ENCODE data around the gene CRNKL1. TPM values are rescaled to one million over a fixed set of nuclear protein-coding genes. Genes with fewer than 3 reads are reported as not detected.

Gene CRNKL1
- total and polyA plus RNA-seq, 4 donors = 7.3 to 21.0 (median 15.6) TPM

GRCh38 chr20:20073801-20074371 lies 21.6 kb upstream of the CRNKL1 start:
- H3K4me1 ChIP-seq (ENCODE audit: control insufficient read depth in 1 of 2, insufficient read depth in 2 of 2, low read length in 2 of 2) = no peaks in the 10 kb centered on the region
- 56 to 66% methylated on average over 15 of the region's 15 CpGs for WGBS, 2 donors
- DNase-seq (no peak), ATAC-seq (ENCODE audit: low FRiP score) (no peak)
- H3K9me3 ChIP-seq (ENCODE audit: control insufficient read depth, low read length) = no peaks in the 10 kb centered on the region
- intact Hi-C loops (cut with DNase I) = loop anchor here in 1 of 2 donors (10.0 kb wide), 1 partner anchor 491 kb away; no protein-coding TSS in a partner anchor
- no peaks in the 10 kb centered on the region for H3K36me3 ChIP-seq (ENCODE audit: control insufficient read depth in 1 of 2, insufficient read depth in 2 of 2, low read length in 1 of 2)
- H3K4me3 ChIP-seq (ENCODE audit: low read length in 2 of 2) = no peak overlapping the region
- H3K27ac ChIP-seq (ENCODE audit: low read depth in 1 of 2, low read length in 2 of 2) = no peak overlapping the region
- H3K27me3 ChIP-seq (ENCODE audit: control insufficient read depth in 1 of 2, insufficient read depth in 2 of 2, low read length in 1 of 2) = no peaks in the 10 kb centered on the region

- Histone ChIP-seq H3K4me3 (ENCODE audit: low read length in 2 of 2) (no peak overlapping the region), H3K27me3 (ENCODE audit: control insufficient read depth in 1 of 2, insufficient read depth in 2 of 2, low read length in 1 of 2) (no peaks in the 10 kb centered on the region), H3K36me3 (ENCODE audit: control insufficient read depth in 1 of 2, insufficient read depth in 2 of 2, low read length in 1 of 2) (no peaks in the 10 kb centered on the region), H3K9me3 (ENCODE audit: control insufficient read depth, low read length) (no peaks in the 10 kb centered on the region), H3K27ac (ENCODE audit: low read depth in 1 of 2, low read length in 2 of 2) (no peak overlapping the region), H3K4me1 (ENCODE audit: control insufficient read depth in 1 of 2, insufficient read depth in 2 of 2, low read length in 2 of 2) (no peaks in the 10 kb centered on the region)
- 68 to 73% methylated on average over 10 of the region's 10 CpGs for WGBS, 2 donors
- DNase-seq (no peak), ATAC-seq (ENCODE audit: low FRiP score) (no peak)
- intact Hi-C loops (cut with DNase I) = loop anchor here in 1 of 2 donors (10.0 kb wide), 1 partner anchor 494 kb away; no protein-coding TSS in a partner anchor
Measured at GRCh38 chr20:20070871-20071726, 18.8 kb upstream of the CRNKL1 start.

- Histone ChIP-seq H3K9me3 (ENCODE audit: control insufficient read depth, low read length) (no peaks in the 10 kb centered on the region), H3K27ac (ENCODE audit: low read depth in 1 of 2, low read length in 2 of 2) (no peak overlapping the region), H3K27me3 (ENCODE audit: control insufficient read depth in 1 of 2, insufficient read depth in 2 of 2, low read length in 1 of 2) (no peaks in the 10 kb centered on the region), H3K4me1 (ENCODE audit: control insufficient read depth in 1 of 2, insufficient read depth in 2 of 2, low read length in 2 of 2) (no peaks in the 10 kb centered on the region), H3K4me3 (ENCODE audit: low read length in 2 of 2) (no peak overlapping the region), H3K36me3 (ENCODE audit: control insufficient read depth in 1 of 2, insufficient read depth in 2 of 2, low read length in 1 of 2) (no peaks in the 10 kb centered on the region)
- ATAC-seq (ENCODE audit: low FRiP score) (no peak), DNase-seq (no peak)
- WGBS, 2 donors = 89 to 91% methylated on average over 1 of the region's 1 CpG
- intact Hi-C loops (cut with DNase I) = no loop called here
Measured at GRCh38 chr20:20065361-20065760, 13.1 kb upstream of the CRNKL1 start.

- intact Hi-C loops (cut with DNase I) = no loop called here
- WGBS, 2 donors = 69 to 71% methylated on average over 12 of the region's 12 CpGs
- ATAC-seq (ENCODE audit: low FRiP score) (no peak), DNase-seq (no peak)
- no peaks in the 10 kb centered on the region for H3K4me1 ChIP-seq (ENCODE audit: control insufficient read depth in 1 of 2, insufficient read depth in 2 of 2, low read length in 2 of 2)
- no peak overlapping the region for H3K27ac ChIP-seq (ENCODE audit: low read depth in 1 of 2, low read length in 2 of 2)
- H3K27me3 ChIP-seq (ENCODE audit: control insufficient read depth in 1 of 2, insufficient read depth in 2 of 2, low read length in 1 of 2) = no peaks in the 10 kb centered on the region
- no peaks in the 10 kb centered on the region for H3K9me3 ChIP-seq (ENCODE audit: control insufficient read depth, low read length)
- no peaks in the 10 kb centered on the region for H3K36me3 ChIP-seq (ENCODE audit: control insufficient read depth in 1 of 2, insufficient read depth in 2 of 2, low read length in 1 of 2)
- no peak overlapping the region for H3K4me3 ChIP-seq (ENCODE audit: low read length in 2 of 2)
Measured at GRCh38 chr20:20063941-20064702, 11.9 kb upstream of the CRNKL1 start.

- no peaks in the 10 kb centered on the region for H3K36me3 ChIP-seq (ENCODE audit: control insufficient read depth in 1 of 2, insufficient read depth in 2 of 2, low read length in 1 of 2)
- WGBS, 2 donors = 81% methylated on average over 6 of the region's 6 CpGs
- no peaks in the 10 kb centered on the region for H3K27me3 ChIP-seq (ENCODE audit: control insufficient read depth in 1 of 2, insufficient read depth in 2 of 2, low read length in 1 of 2)
- no peaks in the 10 kb centered on the region for H3K4me1 ChIP-seq (ENCODE audit: control insufficient read depth in 1 of 2, insufficient read depth in 2 of 2, low read length in 2 of 2)
- ATAC-seq (ENCODE audit: low FRiP score) (no peak), DNase-seq (no peak)
- H3K4me3 ChIP-seq (ENCODE audit: low read length in 2 of 2) = no peak overlapping the region
- intact Hi-C loops (cut with DNase I) = no loop called here
- H3K27ac ChIP-seq (ENCODE audit: low read depth in 1 of 2, low read length in 2 of 2) = no peak overlapping the region
- no peaks in the 10 kb centered on the region for H3K9me3 ChIP-seq (ENCODE audit: control insufficient read depth, low read length)
Measured at GRCh38 chr20:20060234-20060998, 8.2 kb upstream of the CRNKL1 start.

GRCh38 chr20:20051767-20052073 lies 546 bp downstream of the CRNKL1 start:
- ATAC-seq (ENCODE audit: low FRiP score) (no peak), DNase-seq (no peak)
- intact Hi-C loops (cut with DNase I) = loop anchor here in 1 of 2 donors (5.0 kb wide), 1 partner anchor 1464 kb away; the partner anchor contains the start of gene DTD1
- Histone ChIP-seq H3K27me3 (ENCODE audit: control insufficient read depth in 1 of 2, insufficient read depth in 2 of 2, low read length in 1 of 2) (no peaks in the 10 kb centered on the region), H3K4me3 (ENCODE audit: low read length in 2 of 2) (peak overlapping the region; percentile 50 to 75), H3K4me1 (ENCODE audit: control insufficient read depth in 1 of 2, insufficient read depth in 2 of 2, low read length in 2 of 2) (peaks cover 0 to 3% of the 10 kb centered on the region in 2 donors), H3K9me3 (ENCODE audit: control insufficient read depth, low read length) (no peaks in the 10 kb centered on the region), H3K27ac (ENCODE audit: low read depth in 1 of 2, low read length in 2 of 2) (peak overlapping the region in 1 of 2 donors; percentile 60), H3K36me3 (ENCODE audit: control insufficient read depth in 1 of 2, insufficient read depth in 2 of 2, low read length in 1 of 2) (peaks cover 6 to 8% of the 10 kb centered on the region in 2 donors)
- 1% methylated on average over 13 of the region's 13 CpGs for WGBS, 2 donors

- WGBS, 2 donors = 90 to 93% methylated on average over 6 of the region's 6 CpGs
- Histone ChIP-seq H3K27ac (ENCODE audit: low read depth in 1 of 2, low read length in 2 of 2) (no peak overlapping the region), H3K27me3 (ENCODE audit: control insufficient read depth in 1 of 2, insufficient read depth in 2 of 2, low read length in 1 of 2) (no peaks in the 10 kb centered on the region), H3K4me3 (ENCODE audit: low read length in 2 of 2) (no peak overlapping the region), H3K9me3 (ENCODE audit: control insufficient read depth, low read length) (no peaks in the 10 kb centered on the region), H3K36me3 (ENCODE audit: control insufficient read depth in 1 of 2, insufficient read depth in 2 of 2, low read length in 1 of 2) (peaks cover 13 to 21% of the 10 kb centered on the region in 2 donors), H3K4me1 (ENCODE audit: control insufficient read depth in 1 of 2, insufficient read depth in 2 of 2, low read length in 2 of 2) (no peaks in the 10 kb centered on the region)
- DNase-seq (no peak), ATAC-seq (ENCODE audit: low FRiP score) (no peak)
- intact Hi-C loops (cut with DNase I) = no loop called here
Measured at GRCh38 chr20:20039752-20040387, 12.4 kb downstream of the CRNKL1 start.

GRCh38 chr20:20038586-20038985 lies 13.7 kb downstream of the CRNKL1 start:
- WGBS, 2 donors = 90 to 92% methylated on average over 6 of the region's 6 CpGs
- no peak overlapping the region for H3K27ac ChIP-seq (ENCODE audit: low read depth in 1 of 2, low read length in 2 of 2)
- peaks cover 17 to 19% of the 10 kb centered on the region in 2 donors for H3K36me3 ChIP-seq (ENCODE audit: control insufficient read depth in 1 of 2, insufficient read depth in 2 of 2, low read length in 1 of 2)

More at GRCh38 chr20:20038586-20038985, 13.7 kb downstream of the CRNKL1 start:
- Histone ChIP-seq H3K4me1 (ENCODE audit: control insufficient read depth in 1 of 2, insufficient read depth in 2 of 2, low read length in 2 of 2) (no peaks in the 10 kb centered on the region), H3K4me3 (ENCODE audit: low read length in 2 of 2) (no peak overlapping the region), H3K9me3 (ENCODE audit: control insufficient read depth, low read length) (no peaks in the 10 kb centered on the region), H3K27me3 (ENCODE audit: control insufficient read depth in 1 of 2, insufficient read depth in 2 of 2, low read length in 1 of 2) (no peaks in the 10 kb centered on the region)
- DNase-seq = no peak
- intact Hi-C loops (cut with DNase I) = no loop called here
- ATAC-seq (ENCODE audit: low FRiP score) = no peak
